Activated CD4-positive, alpha-beta T cell treated with anti-CD3 and anti-CD28 coated beads, Interleukin-2, amount 50 U/mL, for 1 hour (primary cell): ENCODE measurements around the gene MTMR3.
"Not testable (repeated sequence)": the region's sequence is repeated elsewhere in the genome, so short reads cannot be mapped to it uniquely, and the experiment has no call there.

Experiments
- DNase-seq: peaks from one replicate; pipeline ENCODE4 v3.0.0-alpha.2; 2020

The MTMR3 gene

DNA sequence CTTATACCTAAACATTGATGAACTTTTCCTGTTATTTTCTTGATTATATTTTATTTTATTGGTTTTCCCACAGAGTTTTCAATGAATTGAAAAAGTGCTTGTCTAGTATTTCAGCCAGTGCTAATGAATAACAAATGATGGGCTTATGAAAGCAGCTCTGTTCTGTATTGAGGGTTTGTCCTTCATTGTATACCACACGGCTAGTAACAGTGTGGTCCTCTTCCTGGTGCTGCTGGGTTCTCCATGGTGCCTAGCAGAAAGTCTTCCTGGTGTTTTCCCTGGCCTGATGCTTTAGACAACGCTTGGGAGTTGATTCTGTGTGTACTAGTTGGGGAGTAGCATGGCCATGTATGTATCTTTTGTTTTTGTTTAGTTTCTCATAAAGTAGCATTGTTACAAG lies 89.1 kb downstream of the MTMR3 start:
- no peak for DNase-seq

DNA sequence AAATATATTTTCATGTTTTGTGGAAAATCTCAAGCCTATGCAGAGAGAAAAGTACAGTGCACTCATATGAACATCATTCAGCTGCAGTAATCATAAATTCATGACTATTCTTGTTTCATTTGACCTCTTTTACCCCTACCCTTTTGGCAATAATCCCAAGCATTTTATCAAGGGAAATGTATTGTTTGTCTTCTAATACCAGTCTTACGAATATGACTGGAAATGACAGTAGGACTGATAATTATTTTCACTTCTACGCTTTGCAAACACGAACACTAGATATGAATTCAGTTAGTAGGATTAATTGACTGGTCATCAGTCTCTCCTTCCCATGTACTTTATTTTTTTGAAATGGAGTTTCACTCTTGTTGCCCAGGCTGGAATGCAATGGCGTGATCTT lies 90.3 kb downstream of the MTMR3 start:
- DNase-seq, result no peak

DNA sequence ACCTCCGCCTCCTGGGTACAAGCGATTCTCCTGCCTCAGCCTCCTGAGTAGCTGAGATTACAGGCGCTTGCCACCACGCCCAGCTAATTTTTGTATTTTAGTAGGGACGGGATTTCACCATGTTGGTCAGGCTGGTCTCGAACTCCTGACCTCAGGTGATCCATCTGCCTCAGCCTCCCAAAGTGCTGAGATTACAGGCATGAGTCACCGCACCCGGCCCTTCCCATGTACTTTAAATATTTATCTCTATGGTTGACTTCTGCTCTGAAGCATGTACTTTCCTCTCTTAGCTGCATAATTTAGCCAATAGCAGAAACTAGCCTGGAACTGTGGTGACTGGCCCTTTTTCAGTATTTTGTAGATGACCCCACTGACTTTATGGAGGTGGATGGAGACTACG lies 90.7 kb downstream of the MTMR3 start:
- DNase-seq, result not testable (repeated sequence)

DNA sequence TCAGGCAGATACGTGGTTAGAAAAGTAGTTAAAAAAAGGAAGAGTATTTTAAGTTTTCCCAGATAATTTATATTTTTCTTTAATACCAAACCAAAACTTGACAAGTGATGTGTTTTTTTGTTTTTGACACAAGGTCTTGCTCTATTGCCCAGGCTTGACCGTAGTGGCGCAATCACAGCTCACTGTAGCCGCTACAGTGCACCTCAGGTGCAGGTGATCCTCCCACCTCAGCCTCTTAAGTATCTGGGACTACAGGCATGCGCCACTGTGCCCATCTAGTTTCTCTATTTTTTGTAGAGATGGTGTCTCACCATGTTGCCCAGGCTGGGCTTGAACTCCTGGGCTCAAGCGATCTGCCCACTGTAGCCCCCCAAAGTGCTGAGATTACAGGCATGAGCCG lies 92.5 kb downstream of the MTMR3 start:
- no peak for DNase-seq

DNA sequence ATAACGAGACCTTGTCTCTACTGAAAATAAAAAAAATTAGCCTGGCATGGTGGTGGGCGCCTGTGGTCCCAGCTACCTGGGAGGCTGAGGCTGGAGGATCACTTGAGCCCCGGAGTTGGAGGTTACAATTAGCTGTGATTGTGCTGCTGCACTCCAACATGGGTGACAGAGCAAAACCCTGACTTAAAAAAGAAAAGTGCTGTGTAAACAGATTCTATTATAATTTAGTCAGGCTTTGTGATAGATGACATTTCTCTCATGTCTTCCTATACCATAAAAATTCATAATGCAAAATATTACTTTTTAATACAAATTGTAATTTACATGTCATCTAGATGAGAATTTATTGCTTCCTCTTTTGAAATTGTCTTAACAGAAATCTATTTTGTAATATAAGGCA lies 94.1 kb downstream of the MTMR3 start:
- DNase-seq, result no peak

DNA sequence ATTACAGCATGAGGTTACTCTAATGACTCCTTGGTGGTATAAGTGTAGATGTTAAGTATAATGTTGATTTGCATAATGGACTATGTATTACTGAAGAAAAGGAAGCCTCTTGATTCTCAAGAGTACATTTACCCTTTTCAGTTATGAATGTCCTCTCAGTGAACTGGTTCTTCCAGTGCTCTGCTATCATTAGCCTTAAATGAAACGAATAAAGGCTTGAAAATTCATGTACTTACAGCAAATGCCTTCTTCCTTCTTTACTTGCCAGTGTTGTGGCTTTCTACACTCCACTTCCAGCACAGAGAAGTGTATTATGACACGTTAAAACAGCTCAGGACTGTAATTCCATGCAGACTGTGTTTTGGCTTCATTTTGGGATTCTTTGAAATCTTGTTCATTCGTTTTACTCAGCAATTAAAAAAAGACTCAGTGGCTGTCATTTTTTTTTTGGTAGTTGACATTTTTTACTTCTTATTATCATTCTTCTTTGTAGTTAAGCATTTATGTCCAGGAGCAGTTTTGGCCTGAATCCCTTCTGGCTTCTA lies 96.9 kb downstream of the MTMR3 start:
- no peak for DNase-seq

DNA sequence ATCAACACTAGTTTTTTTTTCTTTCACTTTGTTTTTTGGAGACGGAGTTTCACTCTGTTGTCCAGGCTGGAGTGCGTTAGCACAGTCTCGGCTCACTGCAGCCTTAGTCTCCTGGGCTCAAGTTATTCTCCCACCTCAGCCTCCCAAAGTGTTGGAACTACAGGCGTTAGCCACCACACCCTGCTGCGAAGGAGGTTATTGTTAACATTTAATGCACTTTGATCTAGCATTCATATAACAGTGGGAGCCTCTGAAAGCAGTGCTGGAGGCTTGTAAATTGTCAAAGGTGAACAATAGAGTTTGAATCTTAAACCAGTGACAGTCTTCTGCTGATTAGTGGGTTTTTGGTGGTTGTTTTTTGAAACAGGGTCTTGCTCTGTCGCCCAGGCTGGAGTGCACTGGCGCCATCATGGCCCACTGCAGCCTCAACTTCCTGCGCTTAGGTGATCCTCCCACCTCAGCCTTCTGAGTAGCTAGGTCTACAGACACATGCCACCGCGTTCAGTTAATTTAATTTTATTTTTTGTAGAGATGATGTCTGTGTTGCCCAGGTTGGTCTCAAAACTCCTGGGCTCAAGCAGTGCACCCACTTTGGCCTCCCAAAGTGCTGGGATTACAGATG lies 100.4 kb downstream of the MTMR3 start:
- DNase-seq, result no peak

DNA sequence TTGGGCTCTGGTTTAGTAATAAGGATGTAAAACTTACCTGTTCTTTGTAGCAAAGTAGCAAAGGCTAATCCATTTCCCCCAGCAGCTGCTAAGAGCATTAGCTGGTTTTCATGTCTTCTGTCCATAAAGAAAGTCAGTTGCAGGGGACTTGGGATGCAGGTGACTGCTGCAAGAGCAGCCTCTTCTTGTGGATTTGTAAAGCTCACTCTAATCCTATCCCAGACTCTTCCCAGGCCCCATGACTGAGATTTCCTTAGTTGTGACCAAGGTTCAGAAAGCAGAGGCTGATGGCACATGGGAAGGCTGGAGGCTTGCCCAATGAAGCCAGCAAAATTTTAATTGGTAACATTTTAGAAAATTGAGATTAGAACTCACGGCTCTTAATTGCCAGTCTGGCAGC lies 102.9 kb downstream of the MTMR3 start:
- no peak for DNase-seq

DNA sequence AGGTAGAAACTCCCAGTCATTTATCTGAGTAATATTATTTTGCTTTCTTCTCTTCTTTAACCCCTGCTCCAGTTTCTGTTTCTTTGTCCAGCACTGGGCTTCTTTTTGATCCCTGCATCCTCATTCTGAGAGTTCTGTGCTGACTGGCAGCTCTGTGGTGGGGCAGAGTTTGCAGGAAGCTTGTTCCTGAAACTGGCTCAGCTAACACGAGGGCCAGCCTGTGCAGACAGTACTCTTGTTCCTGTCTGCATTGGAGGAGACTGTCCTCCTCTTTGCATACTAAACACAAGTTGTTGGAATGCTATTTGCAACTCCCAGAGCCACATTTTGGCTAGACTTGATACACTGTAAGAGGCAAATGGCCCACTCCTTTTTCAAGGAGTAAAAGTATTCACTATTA lies 104.2 kb downstream of the MTMR3 start:
- no peak for DNase-seq

DNA sequence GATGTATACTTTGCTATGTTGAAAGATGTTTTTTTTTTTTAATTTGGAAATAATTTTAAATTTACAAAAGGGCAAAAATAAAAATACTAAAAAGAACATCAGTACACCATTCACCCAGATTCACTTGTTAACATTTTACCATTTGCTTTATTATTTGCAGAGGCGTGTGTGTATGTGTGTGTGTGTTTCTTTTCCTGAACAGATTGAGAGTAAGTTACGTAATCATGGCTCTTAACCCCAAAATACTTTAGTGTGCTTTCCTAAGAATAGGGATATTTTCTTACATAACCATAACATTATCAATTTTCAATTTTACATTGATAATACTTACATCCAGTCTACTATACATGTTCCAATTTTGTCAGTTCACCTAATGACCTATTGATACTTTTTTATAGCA lies 105.7 kb downstream of the MTMR3 start:
- DNase-seq, result no peak

DNA sequence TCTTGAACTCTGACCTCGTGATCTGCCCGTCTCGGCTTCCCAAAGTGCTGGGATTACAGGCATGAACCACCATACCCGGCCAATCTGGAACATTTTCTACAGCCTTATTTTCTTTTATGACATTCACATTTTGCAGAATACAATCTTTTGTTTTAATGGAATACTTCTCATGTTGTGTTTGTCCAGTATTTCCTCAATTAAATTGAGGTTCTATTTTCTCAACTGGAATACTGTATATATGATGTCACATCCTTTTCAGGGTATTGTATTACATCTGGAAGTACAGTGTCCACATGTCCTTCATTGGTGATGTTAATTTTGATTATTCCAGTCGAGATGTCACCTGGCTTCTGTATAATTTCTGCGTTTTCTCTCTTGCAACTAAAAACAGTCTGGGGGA lies 106.5 kb downstream of the MTMR3 start:
- DNase-seq, result no peak

DNA sequence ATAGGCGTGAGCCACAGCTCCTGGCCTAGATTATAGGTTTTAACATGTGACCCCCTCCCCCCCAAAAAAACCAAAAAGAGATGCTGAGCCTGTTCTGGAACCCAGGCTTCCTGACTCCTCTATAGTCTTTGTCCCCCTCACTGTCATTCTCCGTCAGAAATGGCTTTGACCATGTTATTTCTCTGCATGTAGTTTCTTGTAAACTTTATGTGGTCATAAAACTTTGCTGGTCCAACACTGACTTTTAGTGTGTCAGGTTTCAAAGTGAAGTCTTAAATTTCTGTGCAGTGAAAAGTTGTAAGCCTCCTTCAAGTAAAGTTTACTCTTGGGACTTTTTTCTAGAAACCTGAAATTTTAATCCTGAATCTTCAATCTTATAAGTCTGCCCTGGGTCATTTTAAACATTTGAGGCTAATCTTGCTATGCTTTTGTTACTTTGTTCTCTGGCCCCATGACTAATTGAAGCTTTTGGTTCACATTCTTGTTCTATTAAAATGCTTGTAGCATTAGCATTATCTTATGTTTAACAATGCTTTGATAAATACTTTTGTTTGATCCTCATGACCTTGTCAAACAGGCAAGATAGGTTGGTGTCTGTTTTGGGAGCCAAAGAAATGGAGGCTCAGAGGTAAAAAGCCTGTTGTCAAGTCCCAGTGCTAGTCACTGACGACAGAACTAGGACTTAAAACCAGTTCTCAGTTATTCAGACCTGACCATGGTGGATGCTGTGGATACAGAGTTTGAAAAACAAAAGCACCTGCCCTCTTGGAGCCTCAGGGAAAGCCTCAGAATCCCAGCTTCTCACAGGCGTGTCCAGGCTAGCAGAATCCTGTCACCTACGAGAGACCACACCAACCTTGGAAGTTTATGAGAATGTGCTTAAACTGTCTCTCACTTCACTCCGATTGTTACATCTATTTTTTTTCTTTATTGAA lies 109.6 kb downstream of the MTMR3 start:
- DNase-seq, result no peak

DNA sequence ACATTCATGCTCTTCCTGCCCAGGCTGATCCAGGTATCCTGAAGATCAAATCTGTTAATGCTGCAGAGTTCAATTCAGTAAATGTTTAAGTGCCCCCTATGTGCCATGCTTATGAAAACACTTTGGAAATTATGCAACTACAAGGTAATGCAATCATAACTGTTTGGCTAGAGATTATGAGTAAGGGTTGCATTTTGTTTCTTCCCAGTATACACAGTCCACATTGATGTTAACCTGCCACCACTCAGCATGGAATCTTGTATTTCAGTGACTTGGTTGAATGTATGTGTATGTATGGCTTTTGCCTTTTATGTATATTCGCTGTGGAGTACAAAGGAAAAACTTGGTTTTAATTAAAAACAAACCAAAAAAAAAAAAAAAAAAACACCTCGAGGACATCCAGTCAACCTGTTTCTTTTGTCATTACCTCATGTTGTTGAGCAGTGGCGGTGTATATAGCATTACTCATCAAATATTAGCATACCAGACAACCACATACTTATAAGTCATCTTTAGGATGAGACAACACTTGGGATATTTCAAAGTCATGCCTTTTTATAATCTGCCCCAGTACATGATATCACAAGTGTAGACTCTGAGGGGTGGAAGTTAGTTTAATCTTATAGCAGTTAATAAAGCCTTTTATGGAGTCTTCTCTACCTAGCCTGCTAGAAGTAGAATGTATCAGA lies 111.2 kb downstream of the MTMR3 start:
- no peak for DNase-seq

DNA sequence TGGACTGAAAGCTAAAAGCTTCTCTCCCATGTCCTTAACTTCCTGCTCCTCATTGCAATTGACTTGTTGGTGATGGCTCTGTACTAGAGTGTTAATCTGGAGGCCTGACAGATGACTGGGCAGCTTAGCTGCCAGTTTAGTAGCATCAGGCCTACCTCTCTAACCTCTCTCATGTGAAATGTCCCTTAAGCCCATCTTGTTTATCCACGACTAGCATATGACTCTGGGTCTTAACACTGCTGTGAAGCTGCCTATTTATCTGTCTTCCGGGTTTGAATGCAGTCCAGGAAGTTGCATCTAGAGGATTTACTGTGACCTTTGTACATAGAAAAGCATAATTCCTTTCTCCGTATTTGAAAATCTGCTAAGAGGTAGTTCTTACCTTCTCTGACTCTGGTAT lies 112.0 kb downstream of the MTMR3 start:
- DNase-seq, result no peak

DNA sequence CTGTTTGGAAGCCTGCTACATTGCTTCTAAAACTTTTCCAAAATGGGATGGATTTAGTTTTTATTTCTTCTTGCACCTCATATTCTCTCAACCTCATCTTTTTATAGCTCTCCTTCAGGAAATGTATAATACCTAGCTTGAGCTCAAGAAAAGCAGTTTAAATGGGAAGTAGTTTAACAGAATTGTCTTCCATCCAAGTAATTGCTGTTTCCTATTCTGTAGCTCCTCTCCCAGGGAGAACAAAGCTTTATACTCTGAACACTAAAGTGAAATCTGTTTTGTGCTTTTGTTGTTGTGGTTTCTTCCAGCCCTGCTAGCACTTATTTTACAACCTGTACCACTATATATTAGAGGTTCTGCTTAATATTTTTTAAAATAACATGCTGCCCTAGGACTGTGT lies 114.1 kb downstream of the MTMR3 start:
- DNase-seq, result no peak

DNA sequence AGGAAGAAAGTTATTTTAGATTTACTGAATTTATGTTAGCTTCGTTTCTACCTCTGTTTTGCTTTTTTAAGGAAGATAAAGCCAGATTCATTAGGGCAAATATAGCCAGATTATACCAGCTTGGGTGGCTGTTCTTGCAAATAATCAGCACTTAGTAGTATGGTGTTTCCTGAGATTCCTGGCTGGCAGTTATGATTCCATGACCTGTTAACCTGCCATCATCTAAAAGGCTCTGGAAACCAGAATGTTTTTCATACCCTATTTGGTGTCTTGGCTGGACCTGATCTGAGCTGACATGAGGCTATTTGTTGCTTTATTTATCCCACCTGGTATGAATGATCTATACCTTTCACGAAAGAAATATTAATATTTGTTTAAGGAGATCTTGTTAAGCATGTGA lies 114.5 kb downstream of the MTMR3 start:
- no peak for DNase-seq

DNA sequence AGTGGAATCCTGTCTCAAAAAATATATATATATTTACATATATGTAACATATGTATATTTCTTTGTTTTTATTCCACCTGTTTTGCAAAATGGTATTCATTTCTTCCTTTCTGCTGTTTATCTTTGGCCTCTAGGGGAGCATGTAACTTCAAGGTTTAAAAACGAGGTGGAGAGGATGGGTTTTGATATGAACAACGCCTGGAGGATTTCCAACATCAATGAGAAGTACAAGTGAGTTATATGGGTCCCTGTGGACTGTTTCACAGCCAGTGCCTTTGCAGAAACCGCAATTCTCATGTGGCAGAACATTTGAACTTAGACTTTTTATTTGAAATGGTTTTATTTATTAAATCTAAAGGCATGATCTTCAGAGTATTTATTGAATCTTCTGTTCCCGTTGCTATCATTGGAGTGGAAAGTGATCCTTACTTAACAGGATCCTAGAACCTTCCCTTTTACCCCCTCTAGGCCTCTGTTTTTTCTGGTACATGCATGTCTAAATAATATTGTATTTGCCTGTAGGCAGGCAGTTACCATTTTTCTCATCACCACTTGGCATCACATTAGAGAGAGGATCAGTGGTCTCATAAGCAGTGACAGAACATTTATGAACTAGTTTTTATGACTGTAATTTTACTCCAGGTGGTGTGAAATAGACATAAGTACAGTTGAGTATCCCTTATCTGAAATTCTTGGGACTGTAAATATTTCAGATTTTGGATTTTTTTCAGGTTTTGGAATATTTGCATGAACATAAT lies 115.8 kb downstream of the MTMR3 start:
- DNase-seq, result no peak

DNA sequence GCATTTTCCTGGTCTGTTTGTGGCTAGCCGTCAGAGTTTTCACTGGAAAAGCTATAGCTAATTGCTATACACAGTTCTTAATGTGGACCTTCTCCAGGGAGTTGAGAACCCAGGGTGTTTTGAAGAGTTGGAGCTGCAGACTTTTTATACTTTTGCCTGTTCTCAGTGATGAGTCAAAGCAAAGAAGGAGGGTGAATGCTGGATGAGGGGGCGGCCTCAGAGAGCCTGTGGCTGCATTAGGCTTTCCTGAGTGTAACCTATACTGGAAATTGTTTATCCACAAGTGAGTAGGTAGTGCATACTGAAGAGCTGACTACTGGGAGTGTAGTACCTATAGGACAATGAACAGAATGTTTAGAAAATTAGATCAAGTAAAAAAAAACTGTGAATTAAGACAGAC lies 117.6 kb downstream of the MTMR3 start:
- no peak for DNase-seq

DNA sequence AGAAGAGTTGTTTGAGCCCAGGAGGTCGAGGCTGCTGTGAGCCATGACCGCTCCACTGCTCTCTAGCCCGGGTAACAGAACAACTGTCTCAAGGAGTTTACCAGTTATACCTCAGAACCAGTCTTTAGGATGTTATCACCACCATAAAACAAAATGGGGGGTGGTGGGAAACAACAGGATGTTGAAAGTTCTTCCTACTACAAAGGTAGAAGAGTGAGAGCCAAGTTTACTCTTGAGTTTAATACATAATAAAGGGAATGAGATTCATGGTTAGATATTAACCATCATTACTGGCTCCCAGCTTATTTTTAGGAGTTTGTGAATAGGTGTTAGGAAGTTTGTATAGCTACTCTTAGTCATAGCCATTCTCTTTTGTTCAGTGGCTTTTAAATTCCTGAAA lies 118.5 kb downstream of the MTMR3 start:
- no peak for DNase-seq

DNA sequence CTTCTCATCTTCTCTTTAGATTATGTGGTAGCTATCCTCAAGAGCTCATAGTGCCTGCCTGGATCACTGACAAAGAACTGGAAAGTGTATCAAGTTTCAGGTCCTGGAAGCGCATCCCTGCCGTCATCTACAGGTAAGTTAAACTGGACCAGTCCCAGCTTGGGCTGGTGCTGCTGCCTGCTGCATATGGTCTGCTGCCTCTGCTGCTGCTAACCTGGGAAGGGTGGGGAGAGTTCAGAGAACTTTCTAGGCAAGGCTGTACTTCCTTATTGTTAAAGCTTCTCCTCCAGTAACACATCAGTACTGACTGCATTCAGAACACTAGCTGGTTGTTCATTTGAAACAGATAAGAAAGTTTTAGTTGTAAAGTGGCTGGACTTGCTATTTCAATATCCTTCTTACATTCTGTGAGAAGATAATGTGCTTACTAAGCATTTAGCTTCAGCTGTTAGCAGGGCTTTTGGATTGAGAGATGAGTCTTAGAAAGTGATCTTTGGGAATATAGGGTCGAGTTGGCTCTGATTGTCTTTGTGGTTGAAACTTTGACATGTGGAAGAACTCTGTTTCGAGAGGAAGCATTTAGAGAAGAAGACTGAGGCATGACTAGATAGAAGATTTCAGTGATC lies 120.0 kb downstream of the MTMR3 start:
- DNase-seq, result no peak

DNA sequence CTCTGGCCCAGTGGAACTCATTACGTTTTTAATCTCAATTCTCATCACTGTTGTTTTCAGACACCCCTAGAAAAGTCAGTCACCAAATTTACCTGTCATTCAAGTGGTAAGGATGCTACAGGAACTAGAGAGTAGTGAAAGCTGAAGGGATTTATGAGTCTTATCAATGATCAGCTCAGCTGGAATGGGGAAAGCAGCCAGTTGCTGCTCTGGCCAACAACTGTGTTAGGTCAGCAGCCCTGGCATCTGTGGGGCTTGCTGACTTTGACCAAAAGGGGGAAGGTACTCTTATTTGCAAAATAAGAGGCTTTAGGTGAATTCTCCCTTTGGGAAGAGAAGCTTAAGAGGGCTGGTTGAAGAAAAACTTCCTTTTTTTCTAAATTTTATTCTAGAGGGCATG lies 121.1 kb downstream of the MTMR3 start:
- DNase-seq, result no peak

DNA sequence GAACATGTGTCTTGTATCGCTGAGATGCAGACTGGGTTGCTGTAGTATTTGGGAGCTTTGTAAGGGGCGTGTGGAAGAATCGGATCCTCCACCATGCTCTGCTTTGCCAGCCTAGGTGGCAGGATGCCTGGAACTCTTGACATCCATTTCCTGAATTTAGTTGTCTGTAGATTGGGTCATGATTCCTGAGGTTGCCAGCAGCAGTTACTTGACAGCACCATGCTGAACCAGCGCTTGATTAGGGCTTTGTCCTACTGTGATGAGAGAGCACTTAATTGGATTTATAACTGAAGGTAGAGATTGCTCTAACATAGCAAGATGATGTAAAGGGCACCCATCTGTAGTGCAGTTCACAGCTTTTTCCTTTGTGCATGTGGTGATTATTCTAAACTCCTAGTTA lies 121.7 kb downstream of the MTMR3 start:
- DNase-seq, result no peak
